RWPE2 (cell line): ENCODE results near the gene APBB1.

Source experiments
- ATAC-seq: fragments of 200-7000 bp; cut with Tn5 transposase; 3 replicates; pipeline ENCODE4 v1.9.1; 2021; ENCODE audit warnings: low read depth
- DNase-seq: peaks from one replicate; pipeline ENCODE4 v3.0.0-alpha.2; 2020; ENCODE audit warnings: low spot score
- H3K27ac ChIP-seq: fragments of 450-650 bp; 2 replicates; pipeline ENCODE4 v1.5.1; 2017; ENCODE audit warnings: mild to moderate bottlenecking; ENCODE audit not compliant: poor library complexity, severe bottlenecking
- H3K27me3 ChIP-seq: fragments of 250-450 bp; sonication (Bioruptor Pico); 2 replicates; pipeline ENCODE4 v1.5.1; 2021; ENCODE audit warnings: mild to moderate bottlenecking, moderate library complexity; ENCODE audit not compliant: insufficient read depth, poor library complexity, severe bottlenecking
- H3K36me3 ChIP-seq: fragments of 250-450 bp; sonication (Bioruptor Pico); 2 replicates; pipeline ENCODE4 v1.5.1; 2020; ENCODE audit warnings: low read depth, mild to moderate bottlenecking, moderate library complexity
- H3K4me1 ChIP-seq: fragments of 250-450 bp; sonication (Bioruptor Pico); 2 replicates; pipeline ENCODE4 v1.5.1; 2021; ENCODE audit warnings: mild to moderate bottlenecking, moderate library complexity; ENCODE audit not compliant: insufficient read depth, poor library complexity, severe bottlenecking
- H3K4me3 ChIP-seq: fragments of 250-450 bp; sonication (Bioruptor Pico); 2 replicates; pipeline ENCODE4 v1.5.1; 2021; ENCODE audit warnings: mild to moderate bottlenecking, moderate library complexity; ENCODE audit not compliant: severe bottlenecking
- H3K9me3 ChIP-seq: fragments of 250-450 bp; sonication (Bioruptor Pico); 2 replicates; pipeline ENCODE4 v1.5.1; 2021; ENCODE audit warnings: mild to moderate bottlenecking, moderate library complexity; ENCODE audit not compliant: severe bottlenecking
- CTCF ChIP-seq: fragments of 450-650 bp; IDR thresholded peaks from one replicate; pipeline ENCODE4 v1.5.1; 2017; ENCODE audit warnings: mild to moderate bottlenecking, moderate library complexity; ENCODE audit not compliant: poor library complexity, severe bottlenecking

APBB1 gene

GRCh38 chr11:6377902-6378639 lies 40.8 kb downstream of the APBB1 start:
- Histone ChIP-seq H3K36me3 (no peaks in the 10 kb centered on the region), H3K27ac (no peak overlapping the region), H3K4me1 (no peaks in the 10 kb centered on the region), H3K4me3 (no peak overlapping the region), H3K9me3 (no peaks in the 10 kb centered on the region), H3K27me3 (no peaks in the 10 kb centered on the region)
- no peak for TF ChIP-seq CTCF
- DNase-seq (no peak), ATAC-seq (peak; percentile 27; the same call in 1 of the 3 replicates)

GRCh38 chr11:6371825-6372224 lies 47.1 kb downstream of the APBB1 start:
- ATAC-seq = no peak
- Histone ChIP-seq H3K4me3 (no peak overlapping the region), H3K27me3 (no peaks in the 10 kb centered on the region), H3K9me3 (no peaks in the 10 kb centered on the region), H3K36me3 (no peaks in the 10 kb centered on the region), H3K27ac (no peak overlapping the region), H3K4me1 (no peaks in the 10 kb centered on the region)
- TF ChIP-seq CTCF = no peak
- no peak for DNase-seq

GRCh38 chr11:6365659-6366058 lies 53.2 kb downstream of the APBB1 start:
- DNase-seq = no peak
- H3K27ac ChIP-seq = no peak overlapping the region

GRCh38 chr11:6362873-6363678 lies 55.8 kb downstream of the APBB1 start:
- peak; percentile 92 for TF ChIP-seq CTCF
- no peak overlapping the region for H3K4me3 ChIP-seq

More at GRCh38 chr11:6365659-6366058, 53.2 kb downstream of the APBB1 start:
- H3K4me3 ChIP-seq = no peak overlapping the region
- H3K9me3 ChIP-seq = no peaks in the 10 kb centered on the region
- H3K27me3 ChIP-seq = no peaks in the 10 kb centered on the region
- no peak for TF ChIP-seq CTCF
- H3K36me3 ChIP-seq = no peaks in the 10 kb centered on the region
- no peaks in the 10 kb centered on the region for H3K4me1 ChIP-seq
- no peak for ATAC-seq

More at GRCh38 chr11:6362873-6363678, 55.8 kb downstream of the APBB1 start:
- H3K27ac ChIP-seq = no peak overlapping the region
- DNase-seq (peak; percentile 62), ATAC-seq (peak; percentile 96)
- no peaks in the 10 kb centered on the region for H3K9me3 ChIP-seq
- H3K27me3 ChIP-seq = no peaks in the 10 kb centered on the region
- no peaks in the 10 kb centered on the region for H3K36me3 ChIP-seq
- H3K4me1 ChIP-seq = no peaks in the 10 kb centered on the region
